H1 (cell line): Measurements from ENCODE around the gene IPO13.

Source experiments
- CBX8 ChIP-seq: fragments of 300-800, 300-1000 bp; sonication (generic); IDR thresholded peaks from 2 replicates; pipeline ENCODE4 v1.7.1; 2016; ENCODE audit warnings: low read depth, low read length, borderline replicate concordance
- CHD2 ChIP-seq: IDR thresholded peaks from 2 replicates; pipeline ENCODE4 v1.6.1; 2012; ENCODE audit warnings: low read length, improper control_type of control experiment
- CREB1 ChIP-seq: IDR thresholded peaks from 2 replicates; pipeline ENCODE4 v1.6.1; 2012; ENCODE audit warnings: inconsistent platforms
- CTCF ChIP-seq, 3 experiments: IDR thresholded peaks; 1 replicate in 2 of 3; 2 replicates in 1 of 3; pipeline versions ENCODE4 v1.5.1 to v1.6.1; 2011; ENCODE audit warnings: low read length in 3 of 3, mild to moderate bottlenecking in 3 of 3, inconsistent platforms in 2 of 3, low read depth in 1 of 3, moderate library complexity in 1 of 3; ENCODE audit not compliant: insufficient read depth in 1 of 3; ENCODE audit errors: control extremely low read depth in 1 of 3
- EP300 ChIP-seq, 2 experiments: IDR thresholded peaks; 1 replicate in 1 of 2; 2 replicates in 1 of 2; pipeline ENCODE4 v1.6.1; 2011 to 2012; ENCODE audit warnings: low read depth in 2 of 2, low read length in 2 of 2, mild to moderate bottlenecking in 2 of 2, borderline replicate concordance in 1 of 2, inconsistent platforms in 1 of 2, moderate library complexity in 1 of 2
- EZH2 ChIP-seq: fragments of 200-600 bp; sonication (generic); IDR thresholded peaks from 2 replicates; pipeline ENCODE4 v1.7.1; 2012; ENCODE audit warnings: low read depth, mild to moderate bottlenecking, moderate library complexity, low read length, inconsistent platforms; ENCODE audit not compliant: severe bottlenecking
- KDM1A ChIP-seq: fragments of 200-600, 300-600 bp; sonication (generic); IDR thresholded peaks from 2 replicates; pipeline ENCODE4 v1.7.1; 2016; ENCODE audit warnings: mild to moderate bottlenecking, low read length, borderline replicate concordance
- MAFK ChIP-seq: IDR thresholded peaks from 2 replicates; pipeline ENCODE4 v1.6.1; 2012; ENCODE audit warnings: low read depth, mild to moderate bottlenecking, improper control_type of control experiment, low read length
- MAX ChIP-seq: IDR thresholded peaks from 2 replicates; pipeline ENCODE4 v1.6.1; 2012; ENCODE audit warnings: inconsistent platforms
- POLR2A ChIP-seq, 2 experiments: IDR thresholded peaks; 1 replicate in 1 of 2; 2 replicates in 1 of 2; pipeline ENCODE4 v1.6.1; 2011; ENCODE audit warnings: low read depth in 2 of 2, low read length in 2 of 2, mild to moderate bottlenecking in 2 of 2; ENCODE audit errors: control extremely low read depth in 1 of 2
- RAD21 ChIP-seq, 2 experiments: IDR thresholded peaks in 1 of 2; conservative IDR thresholded peaks in 1 of 2; 2 replicates each; pipeline ENCODE4 v1.6.1; 2011; ENCODE audit warnings: low read depth in 2 of 2, low read length in 2 of 2, improper control_type of control experiment in 1 of 2, inconsistent platforms in 1 of 2, mild to moderate bottlenecking in 1 of 2, moderate library complexity in 1 of 2
- SUZ12 ChIP-seq: fragments of 200-600 bp; sonication (generic); IDR thresholded peaks from 2 replicates; pipeline ENCODE4 v1.6.1; 2012; ENCODE audit warnings: mild to moderate bottlenecking, inconsistent platforms, low read length, moderate library complexity, mixed read lengths
- TAF1 ChIP-seq: IDR thresholded peaks from 2 replicates; pipeline ENCODE4 v1.6.1; 2011; ENCODE audit warnings: mild to moderate bottlenecking, low read depth, low read length

DNA sequence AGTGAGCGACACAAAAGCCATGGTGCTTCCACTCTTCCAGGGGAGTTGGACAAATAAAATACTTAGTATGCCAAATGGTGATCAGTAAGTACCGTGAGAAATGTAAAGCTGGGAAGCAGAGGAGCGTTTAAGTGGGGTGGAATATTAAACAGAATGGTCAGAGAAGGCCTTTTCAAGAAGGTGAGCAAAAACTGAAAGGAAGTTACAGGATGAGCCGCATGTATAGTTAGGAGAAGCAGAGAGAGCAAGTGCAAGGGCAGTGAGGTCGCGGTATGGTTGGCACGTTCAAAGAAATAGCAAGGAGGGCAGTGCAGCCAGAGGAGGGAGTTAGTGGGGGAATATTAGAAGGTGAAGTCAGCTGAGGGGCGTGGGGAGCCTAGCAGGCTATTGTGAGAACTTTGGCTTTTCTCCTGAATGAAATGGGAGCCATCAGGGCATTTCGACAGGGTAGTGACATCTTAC lies 27.3 kb downstream of the IPO13 start:
- no peak for TF ChIP-seq EP300 (IDR thresholded peaks at IDR 0.05; ENCODE audit: borderline replicate concordance in 1 of 2, low read depth in 2 of 2, low read length in 2 of 2)
- no peak for TF ChIP-seq CTCF (IDR thresholded peaks at IDR 0.05; ENCODE audit: control extremely low read depth in 1 of 3, insufficient read depth in 1 of 3, low read depth in 1 of 3, low read length in 3 of 3)
- TF ChIP-seq KDM1A: no peak
- no peak for TF ChIP-seq POLR2A (IDR thresholded peaks at IDR 0.05; ENCODE audit: control extremely low read depth in 1 of 2, low read depth in 2 of 2, low read length in 2 of 2)
- no peak for TF ChIP-seq SUZ12
- no peak for TF ChIP-seq RAD21 (IDR thresholded peaks at IDR 0.05 in 1 of 2, conservative IDR thresholded peaks at IDR 0.05 in 1 of 2; ENCODE audit: low read depth in 2 of 2, low read length in 2 of 2)
- TF ChIP-seq EZH2: no peak
- TF ChIP-seq MAX: no peak
- no peak for TF ChIP-seq CREB1
- TF ChIP-seq CHD2: no peak
- no peak for TF ChIP-seq CBX8
- no peak for TF ChIP-seq TAF1
- TF ChIP-seq MAFK: no peak
